SU-DHL-6 (cell line): ENCODE data around the gene CETP.

Experiments used
- H2AFZ ChIP-seq: fragments of 200-600 bp; sonication (generic); 2 replicates; pipeline ENCODE4 v1.6.1; 2014; ENCODE audit warnings: low read depth, mild to moderate bottlenecking, moderate library complexity, mixed read lengths, antibody characterized with exemption, low read length; ENCODE audit not compliant: severe bottlenecking
- H3F3A ChIP-seq: fragments of 200-600 bp; shearing (Covaris generic); 2 replicates; pipeline ENCODE4 v1.6.0; 2016; ENCODE audit warnings: antibody characterized with exemption, mild to moderate bottlenecking; ENCODE audit not compliant: insufficient read depth
- H3K27ac ChIP-seq: fragments of 200-600 bp; sonication (generic); 2 replicates; pipeline ENCODE4 v1.5.1; 2016; ENCODE audit warnings: low read depth, mild to moderate bottlenecking, low read length, moderate library complexity, mixed read lengths
- H3K27me3 ChIP-seq: fragments of 200-600 bp; sonication (generic), shearing (Covaris generic); 2 replicates; pipeline ENCODE4 v1.6.0; 2014; ENCODE audit warnings: mild to moderate bottlenecking, low read length
- H3K36me3 ChIP-seq: fragments of 200-600 bp; sonication (generic); 2 replicates; pipeline ENCODE4 v1.6.1; 2014; ENCODE audit warnings: mild to moderate bottlenecking, low read length, mixed read lengths
- H3K4me2 ChIP-seq: fragments of 300-600, 200-600 bp; shearing (Covaris generic), sonication (generic); 2 replicates; pipeline ENCODE4 v1.6.0; 2014; ENCODE audit warnings: low read length, low read depth, mild to moderate bottlenecking; ENCODE audit not compliant: poor library complexity, severe bottlenecking
- H3K4me3 ChIP-seq: fragments of 200-600 bp; sonication (generic); 2 replicates; pipeline ENCODE4 v1.5.1; 2014; ENCODE audit warnings: antibody characterized with exemption, low read length, mild to moderate bottlenecking, mixed read lengths; ENCODE audit not compliant: insufficient read depth, poor library complexity, severe bottlenecking
- H3K79me2 ChIP-seq: fragments of 200-600 bp; sonication (generic); 2 replicates; pipeline ENCODE4 v1.6.1; 2014; ENCODE audit warnings: mild to moderate bottlenecking, low read length, moderate library complexity; ENCODE audit not compliant: insufficient read depth
- H3K9ac ChIP-seq: fragments of 200-600 bp; sonication (generic); 2 replicates; pipeline ENCODE4 v1.7.0; 2014; ENCODE audit warnings: mild to moderate bottlenecking, low read length
- H3K9me2 ChIP-seq: fragments of 200-600 bp; sonication (generic); replicated peaks from 2 replicates; pipeline ENCODE4 v1.6.1; 2014; ENCODE audit warnings: low read length; ENCODE audit not compliant: insufficient read depth
- H3K9me3 ChIP-seq: fragments of 200-600 bp; sonication (generic); 2 replicates; pipeline ENCODE4 v1.6.1; 2014; ENCODE audit warnings: low read length, mixed read lengths; ENCODE audit not compliant: insufficient read depth
- H4K20me1 ChIP-seq: fragments of 200-600 bp; sonication (generic); 2 replicates; pipeline ENCODE4 v1.6.1; 2014; ENCODE audit warnings: low read depth, mild to moderate bottlenecking, antibody characterized with exemption, low read length, moderate library complexity, mixed read lengths
- EZH2phosphoT487 ChIP-seq: fragments of 200-600 bp; sonication (generic), shearing (Covaris generic); conservative IDR thresholded peaks from 2 replicates; pipeline ENCODE4 v1.6.1; 2018; ENCODE audit warnings: mild to moderate bottlenecking, antibody characterized with exemption, low read length, moderate library complexity, mixed read lengths
- TF ChIP-seq, protein P1 (sequence below): fragments of 200-600 bp; sonication (generic); IDR thresholded peaks from one replicate; pipeline ENCODE4 v1.5.1; 2017; ENCODE audit warnings: antibody characterized with exemption, mild to moderate bottlenecking, low read length, moderate library complexity; ENCODE audit not compliant: insufficient read depth, poor library complexity, severe bottlenecking

Gene CETP

DNA sequence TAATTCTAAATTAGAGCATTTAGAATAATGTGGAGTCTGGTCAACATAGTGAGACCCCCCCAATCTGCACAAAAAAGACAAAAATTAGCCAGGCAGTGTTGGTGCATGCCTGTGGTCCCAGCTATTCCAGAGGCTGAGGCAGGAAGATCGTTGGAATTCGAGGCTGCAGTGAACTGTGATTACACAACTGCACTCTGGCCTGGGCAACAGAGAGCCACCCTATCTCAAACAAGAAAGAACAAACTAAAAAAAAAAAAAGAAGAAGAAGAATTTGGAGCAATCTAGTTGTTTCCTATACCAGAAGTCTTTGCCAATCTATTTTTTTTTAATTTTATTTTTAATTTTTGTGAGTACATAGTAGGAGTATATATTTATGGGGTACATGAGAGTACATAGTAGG lies 6.0 kb downstream of the CETP start:
- no peak for TF ChIP-seq EZH2phosphoT487
- TF ChIP-seq, protein P1, sequence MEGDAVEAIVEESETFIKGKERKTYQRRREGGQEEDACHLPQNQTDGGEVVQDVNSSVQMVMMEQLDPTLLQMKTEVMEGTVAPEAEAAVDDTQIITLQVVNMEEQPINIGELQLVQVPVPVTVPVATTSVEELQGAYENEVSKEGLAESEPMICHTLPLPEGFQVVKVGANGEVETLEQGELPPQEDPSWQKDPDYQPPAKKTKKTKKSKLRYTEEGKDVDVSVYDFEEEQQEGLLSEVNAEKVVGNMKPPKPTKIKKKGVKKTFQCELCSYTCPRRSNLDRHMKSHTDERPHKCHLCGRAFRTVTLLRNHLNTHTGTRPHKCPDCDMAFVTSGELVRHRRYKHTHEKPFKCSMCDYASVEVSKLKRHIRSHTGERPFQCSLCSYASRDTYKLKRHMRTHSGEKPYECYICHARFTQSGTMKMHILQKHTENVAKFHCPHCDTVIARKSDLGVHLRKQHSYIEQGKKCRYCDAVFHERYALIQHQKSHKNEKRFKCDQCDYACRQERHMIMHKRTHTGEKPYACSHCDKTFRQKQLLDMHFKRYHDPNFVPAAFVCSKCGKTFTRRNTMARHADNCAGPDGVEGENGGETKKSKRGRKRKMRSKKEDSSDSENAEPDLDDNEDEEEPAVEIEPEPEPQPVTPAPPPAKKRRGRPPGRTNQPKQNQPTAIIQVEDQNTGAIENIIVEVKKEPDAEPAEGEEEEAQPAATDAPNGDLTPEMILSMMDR, result no peak
- Histone ChIP-seq H3F3A (no peaks in the 10 kb centered on the region), H3K79me2 (no peaks in the 10 kb centered on the region), H3K27ac (no peak overlapping the region), H3K36me3 (no peaks in the 10 kb centered on the region), H2AFZ (no peak overlapping the region), H3K27me3 (no peaks in the 10 kb centered on the region), H4K20me1 (no peaks in the 10 kb centered on the region), H3K4me2 (no peak overlapping the region), H3K4me3 (no peak overlapping the region), H3K9ac (no peak overlapping the region), H3K9me3 (no peaks in the 10 kb centered on the region), H3K9me2 (no peaks in the 10 kb centered on the region)

- Histone ChIP-seq H3F3A (no peaks in the 10 kb centered on the region), H2AFZ (no peak overlapping the region), H3K79me2 (no peaks in the 10 kb centered on the region), H3K9me3 (no peaks in the 10 kb centered on the region), H3K27ac (no peak overlapping the region), H3K36me3 (no peaks in the 10 kb centered on the region), H3K27me3 (no peaks in the 10 kb centered on the region), H4K20me1 (no peaks in the 10 kb centered on the region), H3K9ac (no peak overlapping the region), H3K4me2 (no peak overlapping the region), H3K9me2 (no peaks in the 10 kb centered on the region), H3K4me3 (no peak overlapping the region)
- TF ChIP-seq EZH2phosphoT487, result no peak
- TF ChIP-seq, protein P1, result no peak
Measured at GRCh38 chr16:56969769-56970168, 8.0 kb downstream of the CETP start.

DNA sequence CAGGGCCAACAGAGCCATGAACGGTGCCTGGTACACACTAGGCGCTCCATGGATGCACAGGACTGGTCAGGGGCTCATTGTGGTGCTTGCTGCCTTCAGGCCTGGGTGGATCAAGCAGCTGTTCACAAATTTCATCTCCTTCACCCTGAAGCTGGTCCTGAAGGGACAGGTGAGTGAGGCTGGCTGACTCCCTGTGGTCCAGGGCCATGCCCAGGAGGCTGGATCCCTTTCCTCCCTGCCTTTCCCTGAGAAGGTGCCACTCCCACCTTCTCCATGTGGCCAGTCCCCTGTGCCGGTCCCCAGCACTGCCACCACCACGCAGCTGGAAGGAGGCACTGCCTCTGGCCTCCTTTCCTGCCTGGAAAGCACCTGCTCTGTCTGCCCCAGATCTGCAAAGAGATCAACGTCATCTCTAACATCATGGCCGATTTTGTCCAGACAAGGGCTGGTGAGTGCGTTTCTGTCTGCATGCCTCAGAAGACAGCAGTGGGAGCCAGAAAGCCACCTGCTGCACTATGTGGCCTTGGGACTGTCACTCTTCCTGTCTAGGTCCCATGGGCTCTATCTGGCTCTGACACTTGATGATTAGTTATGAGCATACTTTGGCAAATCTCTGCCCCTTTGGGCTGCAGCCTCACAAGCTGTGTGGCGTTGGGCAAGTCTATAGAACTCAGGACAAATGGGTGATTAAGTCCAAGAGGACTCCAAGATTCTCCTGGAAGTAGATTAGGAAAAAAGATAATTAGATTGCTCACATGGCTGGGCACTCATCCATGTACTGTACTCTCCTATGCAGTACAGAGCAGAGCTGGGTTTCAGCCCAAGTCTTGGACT lies 9.4 kb downstream of the CETP start:
- Histone ChIP-seq H3K4me3 (no peak overlapping the region), H3F3A (no peaks in the 10 kb centered on the region), H3K9me2 (no peaks in the 10 kb centered on the region), H3K4me2 (no peak overlapping the region), H3K36me3 (no peaks in the 10 kb centered on the region), H3K9ac (no peak overlapping the region), H3K27me3 (no peaks in the 10 kb centered on the region), H4K20me1 (no peaks in the 10 kb centered on the region), H3K79me2 (no peaks in the 10 kb centered on the region), H3K9me3 (no peaks in the 10 kb centered on the region), H3K27ac (no peak overlapping the region), H2AFZ (no peak overlapping the region)
- TF ChIP-seq, protein P1, result no peak
- TF ChIP-seq EZH2phosphoT487, result no peak
